Hepatocyte (in vitro differentiated cells): ENCODE data around the gene SLC30A3. TPM values are rescaled to one million over a fixed set of nuclear protein-coding genes. Genes with fewer than 3 reads are reported as not detected.
"Not testable (repeated sequence)": the region's sequence is repeated elsewhere in the genome, so short reads cannot be mapped to it uniquely, and the experiment has no call there.

Experiments used
- DNase-seq: peaks from one replicate; pipeline ENCODE4 v3.0.0-alpha.2; 2016; ENCODE audit warnings: low spot score
- H2AFZ ChIP-seq: fragments of 200-600 bp; sonication (generic); 2 replicates; pipeline ENCODE4 v1.6.0; 2016; ENCODE audit warnings: antibody characterized with exemption, mild to moderate bottlenecking
- H3K27ac ChIP-seq: fragments of 200-600 bp; sonication (generic); 2 replicates; pipeline ENCODE4 v1.5.1; 2016; ENCODE audit warnings: mild to moderate bottlenecking
- H3K27me3 ChIP-seq: fragments of 200-600 bp; sonication (generic); 2 replicates; pipeline ENCODE4 v1.6.1; 2016
- H3K36me3 ChIP-seq: fragments of 200-600 bp; sonication (generic); replicated peaks from 2 replicates; pipeline ENCODE4 v1.5.1; 2016; ENCODE audit warnings: low read depth; ENCODE audit not compliant: insufficient read depth
- H3K4me1 ChIP-seq: fragments of 200-600 bp; sonication (generic); 2 replicates; pipeline ENCODE4 v1.5.1; 2016; ENCODE audit warnings: mild to moderate bottlenecking, moderate library complexity; ENCODE audit not compliant: insufficient read depth
- H3K4me2 ChIP-seq: fragments of 200-600 bp; sonication (generic); 2 replicates; pipeline ENCODE4 v1.6.0; 2016
- H3K4me3 ChIP-seq: fragments of 200-600 bp; sonication (generic); 2 replicates; pipeline ENCODE4 v1.5.1; 2016; ENCODE audit warnings: mild to moderate bottlenecking
- H3K79me2 ChIP-seq: fragments of 200-600 bp; sonication (generic); 2 replicates; pipeline ENCODE4 v1.6.0; 2017; ENCODE audit warnings: mild to moderate bottlenecking
- H3K9me2 ChIP-seq: fragments of 200-600 bp; sonication (generic); replicated peaks from 2 replicates; pipeline ENCODE4 v1.6.0; 2017; ENCODE audit warnings: mild to moderate bottlenecking; ENCODE audit not compliant: insufficient read depth
- H3K9me3 ChIP-seq: fragments of 200-600 bp; sonication (generic); 2 replicates; pipeline ENCODE4 v1.5.1; 2016; ENCODE audit warnings: low read depth, mild to moderate bottlenecking
- H4K20me1 ChIP-seq: fragments of 200-600 bp; sonication (generic); 2 replicates; pipeline ENCODE4 v1.6.0; 2016; ENCODE audit warnings: mild to moderate bottlenecking; ENCODE audit not compliant: insufficient read depth, poor library complexity, severe bottlenecking
- EZH2 ChIP-seq: fragments of 200-600 bp; sonication (generic); IDR thresholded peaks from 2 replicates; pipeline ENCODE4 v1.6.1; 2016; ENCODE audit warnings: antibody characterized with exemption, mild to moderate bottlenecking, borderline replicate concordance
- EZH2phosphoT487 ChIP-seq: fragments of 200-600 bp; sonication (generic); IDR thresholded peaks from one replicate; pipeline ENCODE4 v1.6.1; 2018; ENCODE audit warnings: antibody characterized with exemption, mild to moderate bottlenecking, low read depth, moderate library complexity; ENCODE audit not compliant: unreplicated experiment, severe bottlenecking
- WGBS: methylation state at CpG from one replicate; pipeline ENCODE4 v1.1.6; 2016; ENCODE audit warnings: low lambda C conversion rate; ENCODE audit errors: missing lambda C conversion rate; 5-methylcytosine and 5-hydroxymethylcytosine counted together
- polyA plus RNA-seq: library from polyadenylated mRNA; unstranded; fragments of >200 nt; fragmentation: Nextera tagmentation; extraction: Ambion mirVana; gene quantifications from 2 replicates; pipeline ENCODE4 v1.2.1, GENCODE V29; 2016
- total RNA-seq: library from RNA; depleted of rRNA; stranded (reverse); fragments of >200 nt; gene quantifications from 2 replicates; pipeline ENCODE4 v1.2.3, GENCODE V29; 2014
- TF ChIP-seq, protein P1 (sequence below): fragments of 200-600 bp; sonication (generic); IDR thresholded peaks from 2 replicates; pipeline ENCODE4 v1.5.1; 2016; ENCODE audit warnings: antibody characterized with exemption, mild to moderate bottlenecking; ENCODE audit not compliant: poor library complexity

SLC30A3 gene
- total and polyA plus RNA-seq, 2 experiments from 2014 or later, result 0.20 TPM; not detected in 1

GRCh38 chr2:27271631-27272340, 8.9 kb upstream of the SLC30A3 start:
- H3K4me3 ChIP-seq, result no peak overlapping the region
- no peak for DNase-seq

GRCh38 chr2:27270670-27271069, 7.8 kb upstream of the SLC30A3 start:
- Histone ChIP-seq H3K36me3 (no peaks in the 10 kb centered on the region), H4K20me1 (no peaks in the 10 kb centered on the region), H3K4me3 (no peak overlapping the region), H3K9me2 (no peaks in the 10 kb centered on the region), H3K4me1 (no peaks in the 10 kb centered on the region), H3K27ac (no peak overlapping the region), H3K9me3 (no peaks in the 10 kb centered on the region), H3K27me3 (peaks cover 37% of the 10 kb centered on the region), H2AFZ (no peak overlapping the region), H3K79me2 (no peaks in the 10 kb centered on the region), H3K4me2 (no peak overlapping the region)
- no peak for TF ChIP-seq EZH2
- no peak for TF ChIP-seq EZH2phosphoT487
- TF ChIP-seq, protein P1, sequence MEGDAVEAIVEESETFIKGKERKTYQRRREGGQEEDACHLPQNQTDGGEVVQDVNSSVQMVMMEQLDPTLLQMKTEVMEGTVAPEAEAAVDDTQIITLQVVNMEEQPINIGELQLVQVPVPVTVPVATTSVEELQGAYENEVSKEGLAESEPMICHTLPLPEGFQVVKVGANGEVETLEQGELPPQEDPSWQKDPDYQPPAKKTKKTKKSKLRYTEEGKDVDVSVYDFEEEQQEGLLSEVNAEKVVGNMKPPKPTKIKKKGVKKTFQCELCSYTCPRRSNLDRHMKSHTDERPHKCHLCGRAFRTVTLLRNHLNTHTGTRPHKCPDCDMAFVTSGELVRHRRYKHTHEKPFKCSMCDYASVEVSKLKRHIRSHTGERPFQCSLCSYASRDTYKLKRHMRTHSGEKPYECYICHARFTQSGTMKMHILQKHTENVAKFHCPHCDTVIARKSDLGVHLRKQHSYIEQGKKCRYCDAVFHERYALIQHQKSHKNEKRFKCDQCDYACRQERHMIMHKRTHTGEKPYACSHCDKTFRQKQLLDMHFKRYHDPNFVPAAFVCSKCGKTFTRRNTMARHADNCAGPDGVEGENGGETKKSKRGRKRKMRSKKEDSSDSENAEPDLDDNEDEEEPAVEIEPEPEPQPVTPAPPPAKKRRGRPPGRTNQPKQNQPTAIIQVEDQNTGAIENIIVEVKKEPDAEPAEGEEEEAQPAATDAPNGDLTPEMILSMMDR, result no peak
- DNase-seq, result no peak
- WGBS, result 62% methylated on average over 2 of the region's 2 CpGs

More at GRCh38 chr2:27271631-27272340, 8.9 kb upstream of the SLC30A3 start:
- H3K4me1 ChIP-seq, result no peaks in the 10 kb centered on the region
- no peak overlapping the region for H2AFZ ChIP-seq
- 32% methylated on average over 11 of the region's 11 CpGs for WGBS
- no peaks in the 10 kb centered on the region for H3K36me3 ChIP-seq
- no peaks in the 10 kb centered on the region for H3K9me3 ChIP-seq
- H3K4me2 ChIP-seq, result no peak overlapping the region
- no peak overlapping the region for H3K27ac ChIP-seq
- no peaks in the 10 kb centered on the region for H3K79me2 ChIP-seq
- no peaks in the 10 kb centered on the region for H4K20me1 ChIP-seq
- TF ChIP-seq EZH2phosphoT487, result no peak
- no peak for TF ChIP-seq EZH2
- TF ChIP-seq, protein P1, result no peak
- peaks cover 26% of the 10 kb centered on the region for H3K27me3 ChIP-seq
- H3K9me2 ChIP-seq, result no peaks in the 10 kb centered on the region

- Histone ChIP-seq H3K36me3 (no peaks in the 10 kb centered on the region), H3K4me1 (peaks cover 2% of the 10 kb centered on the region), H3K4me3 (no peak overlapping the region), H3K4me2 (no peak overlapping the region), H3K79me2 (no peaks in the 10 kb centered on the region), H4K20me1 (no peaks in the 10 kb centered on the region), H3K9me3 (no peaks in the 10 kb centered on the region), H3K9me2 (no peaks in the 10 kb centered on the region), H3K27ac (no peak overlapping the region), H3K27me3 (peaks cover 42% of the 10 kb centered on the region), H2AFZ (no peak overlapping the region)
- TF ChIP-seq, protein P1, result no peak
- TF ChIP-seq EZH2 (no peak), EZH2phosphoT487 (no peak)
- no peak for DNase-seq
- WGBS, result 74% methylated on average over 3 of the region's 3 CpGs
Measured at GRCh38 chr2:27270131-27270530, 7.3 kb upstream of the SLC30A3 start.

DNA sequence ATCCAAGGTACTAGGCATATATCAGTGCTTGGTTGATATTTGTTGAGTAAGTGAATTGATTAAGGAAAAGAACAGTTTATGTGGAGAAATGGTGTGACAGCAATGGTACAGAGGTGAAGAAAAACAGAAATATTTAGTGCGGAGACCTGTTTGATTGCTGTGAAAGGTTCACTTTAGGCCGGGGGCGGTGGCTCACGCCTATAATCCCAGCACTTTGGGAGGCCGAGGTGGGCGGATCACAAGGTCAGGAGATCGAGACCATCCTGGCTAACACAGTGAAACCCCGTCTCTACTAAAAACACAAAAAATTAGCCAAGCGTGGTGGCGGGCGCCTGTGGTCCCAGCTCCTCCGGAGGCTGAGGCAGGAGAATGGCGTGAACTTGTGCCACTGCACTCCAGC, 5.4 kb upstream of the SLC30A3 start:
- Histone ChIP-seq H3K27me3 (peaks cover 61% of the 10 kb centered on the region), H3K4me1 (peaks cover 18% of the 10 kb centered on the region)
- DNase-seq, H3K9me3 ChIP-seq, H3K4me2 ChIP-seq, H3K27ac ChIP-seq, H3K79me2 ChIP-seq, H3K36me3 ChIP-seq, H2AFZ ChIP-seq, H4K20me1 ChIP-seq, H3K4me3 ChIP-seq, H3K9me2 ChIP-seq: not testable (repeated sequence)
- WGBS, result 89% methylated on average over 13 of the region's 13 CpGs
